Esophagus muscularis mucosa (tissue), 4 donors: ENCODE results near the gene PKN2.

ENCODE experiments used
- EP300 ChIP-seq: sonication (generic); formaldehyde crosslinking; IDR thresholded peaks from one replicate; pipeline ENCODE4 v1.6.1; 2017; ENCODE audit warnings: antibody characterized with exemption
- POLR2A ChIP-seq: fragments of 450-650 bp; IDR thresholded peaks from one replicate; pipeline ENCODE4 v1.6.1; 2017; ENCODE audit warnings: antibody characterized with exemption, moderate library complexity, mild to moderate bottlenecking, low read depth
- POLR2AphosphoS5 ChIP-seq, 2 donors: sonication (generic); formaldehyde crosslinking; IDR thresholded peaks; one replicate each; pipeline ENCODE4 v1.6.1; 2017; ENCODE audit warnings: antibody characterized with exemption in 2 of 2
- TF ChIP-seq, protein P1 (sequence below), 3 experiments: fragments of 200-600 bp in 2 of 3; fragments of 450-650 bp in 1 of 3; sonication (generic) in 2 of 3; IDR thresholded peaks; one replicate each; pipeline ENCODE4 v1.5.1; 2017 to 2019; ENCODE audit warnings: antibody characterized with exemption in 3 of 3, mild to moderate bottlenecking in 2 of 3, moderate library complexity in 1 of 3

DNA sequence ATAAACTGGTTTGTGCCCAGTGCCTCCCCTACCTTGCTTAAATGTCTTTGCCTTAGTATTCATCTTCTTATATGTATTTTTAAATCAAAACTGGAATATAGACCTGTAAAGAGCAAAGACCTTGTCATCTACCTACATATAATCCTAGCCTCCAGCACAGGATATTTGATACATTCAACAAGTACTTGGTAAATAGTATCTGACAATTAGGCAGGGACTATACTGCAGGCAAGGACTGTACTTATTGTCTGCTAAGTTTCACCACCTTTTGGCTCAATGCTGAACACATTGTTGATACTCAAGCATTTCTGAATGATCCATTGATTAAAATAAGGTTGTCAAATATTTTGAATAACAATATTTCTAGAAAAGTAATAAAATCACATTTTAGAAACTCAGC is 96.4 kb downstream of the PKN2 start:
- TF ChIP-seq, protein P1, sequence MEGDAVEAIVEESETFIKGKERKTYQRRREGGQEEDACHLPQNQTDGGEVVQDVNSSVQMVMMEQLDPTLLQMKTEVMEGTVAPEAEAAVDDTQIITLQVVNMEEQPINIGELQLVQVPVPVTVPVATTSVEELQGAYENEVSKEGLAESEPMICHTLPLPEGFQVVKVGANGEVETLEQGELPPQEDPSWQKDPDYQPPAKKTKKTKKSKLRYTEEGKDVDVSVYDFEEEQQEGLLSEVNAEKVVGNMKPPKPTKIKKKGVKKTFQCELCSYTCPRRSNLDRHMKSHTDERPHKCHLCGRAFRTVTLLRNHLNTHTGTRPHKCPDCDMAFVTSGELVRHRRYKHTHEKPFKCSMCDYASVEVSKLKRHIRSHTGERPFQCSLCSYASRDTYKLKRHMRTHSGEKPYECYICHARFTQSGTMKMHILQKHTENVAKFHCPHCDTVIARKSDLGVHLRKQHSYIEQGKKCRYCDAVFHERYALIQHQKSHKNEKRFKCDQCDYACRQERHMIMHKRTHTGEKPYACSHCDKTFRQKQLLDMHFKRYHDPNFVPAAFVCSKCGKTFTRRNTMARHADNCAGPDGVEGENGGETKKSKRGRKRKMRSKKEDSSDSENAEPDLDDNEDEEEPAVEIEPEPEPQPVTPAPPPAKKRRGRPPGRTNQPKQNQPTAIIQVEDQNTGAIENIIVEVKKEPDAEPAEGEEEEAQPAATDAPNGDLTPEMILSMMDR (IDR thresholded peaks at IDR 0.05): no peak
- TF ChIP-seq EP300 (no peak), POLR2A (no peak), POLR2AphosphoS5 (IDR thresholded peaks at IDR 0.05) (no peak)
